Esophagus squamous epithelium (tissue), 4 donors: ENCODE measurements around the gene RAB22A.

Source experiments
- POLR2A ChIP-seq, 4 donors: fragments of 450-650 bp; IDR thresholded peaks; one replicate each; pipeline ENCODE4 v1.6.1; 2017; ENCODE audit warnings: antibody characterized with exemption in 4 of 4, mild to moderate bottlenecking in 4 of 4, moderate library complexity in 3 of 4
- TF ChIP-seq, protein P1 (sequence below), 6 experiments: fragments of 450-650 bp in 4 of 6; fragments of 200-600 bp in 2 of 6; sonication (generic) in 2 of 6; IDR thresholded peaks; one replicate each; pipeline ENCODE4 v1.5.1; 2016 to 2019; ENCODE audit warnings: antibody characterized with exemption in 6 of 6, mild to moderate bottlenecking in 4 of 6, moderate library complexity in 4 of 6

DNA sequence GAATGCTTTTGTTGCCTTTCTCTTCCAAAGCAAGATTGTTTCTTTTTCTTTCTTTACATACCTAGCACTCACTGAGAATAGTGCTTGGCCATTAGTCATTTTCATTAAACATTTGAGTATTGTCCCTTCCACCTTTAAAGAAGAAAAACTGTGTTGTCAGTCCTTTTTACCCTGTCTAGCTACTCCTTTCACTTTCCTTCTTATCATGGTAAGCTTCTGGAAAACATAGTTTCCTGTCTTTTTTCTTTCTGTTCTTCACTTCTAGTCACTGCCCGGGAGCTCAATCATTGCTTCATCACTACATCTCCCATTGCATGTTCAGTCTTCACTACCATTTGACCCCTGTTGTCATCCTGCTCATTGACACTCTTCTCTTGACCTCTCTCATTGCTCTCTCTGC, 91.6 kb downstream of the RAB22A start:
- TF ChIP-seq, protein P1, sequence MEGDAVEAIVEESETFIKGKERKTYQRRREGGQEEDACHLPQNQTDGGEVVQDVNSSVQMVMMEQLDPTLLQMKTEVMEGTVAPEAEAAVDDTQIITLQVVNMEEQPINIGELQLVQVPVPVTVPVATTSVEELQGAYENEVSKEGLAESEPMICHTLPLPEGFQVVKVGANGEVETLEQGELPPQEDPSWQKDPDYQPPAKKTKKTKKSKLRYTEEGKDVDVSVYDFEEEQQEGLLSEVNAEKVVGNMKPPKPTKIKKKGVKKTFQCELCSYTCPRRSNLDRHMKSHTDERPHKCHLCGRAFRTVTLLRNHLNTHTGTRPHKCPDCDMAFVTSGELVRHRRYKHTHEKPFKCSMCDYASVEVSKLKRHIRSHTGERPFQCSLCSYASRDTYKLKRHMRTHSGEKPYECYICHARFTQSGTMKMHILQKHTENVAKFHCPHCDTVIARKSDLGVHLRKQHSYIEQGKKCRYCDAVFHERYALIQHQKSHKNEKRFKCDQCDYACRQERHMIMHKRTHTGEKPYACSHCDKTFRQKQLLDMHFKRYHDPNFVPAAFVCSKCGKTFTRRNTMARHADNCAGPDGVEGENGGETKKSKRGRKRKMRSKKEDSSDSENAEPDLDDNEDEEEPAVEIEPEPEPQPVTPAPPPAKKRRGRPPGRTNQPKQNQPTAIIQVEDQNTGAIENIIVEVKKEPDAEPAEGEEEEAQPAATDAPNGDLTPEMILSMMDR (IDR thresholded peaks at IDR 0.05), result no peak
- TF ChIP-seq POLR2A (IDR thresholded peaks at IDR 0.05), result no peak
